GM21367 (cell line): ENCODE data around the gene TMTC2.
"Not testable (repeated sequence)": the region's sequence is repeated elsewhere in the genome, so short reads cannot be mapped to it uniquely, and the experiment has no call there.

Experiments
- ATAC-seq: cut with Tn5 transposase; IDR thresholded peaks from one replicate; pipeline ENCODE4 v1.9.1; 2021; ENCODE audit not compliant: unreplicated experiment

Gene TMTC2

GRCh38 chr12:82783435-82783834, 96.7 kb downstream of the TMTC2 start:
- ATAC-seq, result no peak

- ATAC-seq, result no peak
Observed at GRCh38 chr12:82787016-82787415, 100.3 kb downstream of the TMTC2 start.

- ATAC-seq, result no peak
Observed at GRCh38 chr12:82788594-82788993, 101.9 kb downstream of the TMTC2 start.

DNA sequence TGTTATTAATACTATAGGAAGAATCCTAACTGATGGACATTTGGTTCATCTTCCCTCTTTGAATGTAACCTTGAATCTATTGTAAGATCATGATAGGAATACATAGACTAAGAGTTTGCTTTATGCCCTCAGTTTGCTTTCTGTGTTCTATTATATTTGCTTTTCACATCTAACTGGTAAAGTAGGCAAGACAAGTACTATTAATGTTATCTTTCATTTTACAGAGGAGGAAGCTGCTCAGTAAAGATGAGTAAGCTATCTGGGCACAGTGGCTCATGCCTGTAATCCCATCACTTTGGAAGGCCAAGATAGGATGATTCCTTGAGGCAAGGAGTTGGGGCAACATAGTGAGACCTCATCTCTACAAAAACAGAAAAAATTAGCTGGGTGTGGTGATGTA, 103.0 kb downstream of the TMTC2 start:
- no peak for ATAC-seq

GRCh38 chr12:82793751-82794281, 107.1 kb downstream of the TMTC2 start:
- ATAC-seq, result no peak

GRCh38 chr12:82797480-82797879, 110.8 kb downstream of the TMTC2 start:
- no peak for ATAC-seq

DNA sequence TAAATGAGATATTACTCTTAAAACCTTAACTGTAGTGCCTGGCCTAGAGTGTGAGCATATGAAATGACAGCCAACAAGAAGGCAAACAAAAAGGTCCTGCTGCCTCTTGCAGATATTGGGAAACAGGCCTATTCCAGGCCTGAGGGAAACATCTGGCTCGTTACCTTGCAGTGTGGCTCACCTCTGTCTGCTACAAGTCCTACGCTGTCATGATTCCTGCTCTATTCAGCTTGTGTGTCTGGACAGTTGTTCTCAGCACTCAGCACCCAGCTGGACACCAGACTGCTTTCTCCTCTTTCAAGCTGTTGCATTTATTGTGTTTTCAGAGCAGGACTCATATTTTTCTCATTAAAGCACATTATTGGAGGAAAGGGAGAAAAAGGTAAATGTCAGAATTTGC, 113.5 kb downstream of the TMTC2 start:
- ATAC-seq, result no peak

- ATAC-seq, result no peak
Observed at GRCh38 chr12:82801951-82802610, 115.4 kb downstream of the TMTC2 start.

DNA sequence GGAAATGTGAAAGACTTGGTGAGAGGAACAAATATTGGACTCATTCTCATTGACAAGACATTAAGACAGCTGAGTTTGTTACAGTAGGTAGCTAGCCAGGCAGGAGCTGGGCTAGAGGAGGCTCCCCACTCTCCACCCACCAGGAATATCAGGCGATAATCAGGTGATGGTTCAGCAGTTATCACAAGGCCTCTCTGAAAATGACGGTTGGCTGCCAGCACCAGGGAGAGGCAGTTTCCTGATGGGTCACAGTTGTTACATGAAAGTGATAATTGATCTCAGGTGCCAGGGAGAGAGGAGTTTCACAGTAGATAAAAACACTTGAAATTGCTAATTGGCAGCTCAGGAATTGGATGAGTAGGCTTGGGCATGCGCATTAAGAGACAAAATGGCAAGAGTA, 116.5 kb downstream of the TMTC2 start:
- no peak for ATAC-seq

DNA sequence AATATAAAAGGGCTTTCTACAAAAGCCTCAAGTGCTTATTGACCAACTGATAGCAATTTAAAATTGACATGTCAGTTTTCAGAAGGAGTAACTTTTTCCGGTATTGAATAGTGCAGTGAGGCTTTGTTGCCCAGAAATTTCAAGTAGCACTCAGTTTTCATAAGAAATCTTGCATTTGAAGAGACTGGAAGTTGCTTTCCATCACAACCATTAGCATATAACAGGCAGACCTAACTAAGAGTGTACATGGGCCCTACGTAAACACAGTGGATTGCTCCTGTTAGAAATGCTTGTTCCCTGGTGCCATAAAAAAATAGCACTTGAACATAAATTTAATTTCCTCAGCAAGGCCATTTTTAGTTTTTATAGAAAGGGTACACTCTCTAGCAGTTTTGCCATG, 117.9 kb downstream of the TMTC2 start:
- ATAC-seq, result no peak

DNA sequence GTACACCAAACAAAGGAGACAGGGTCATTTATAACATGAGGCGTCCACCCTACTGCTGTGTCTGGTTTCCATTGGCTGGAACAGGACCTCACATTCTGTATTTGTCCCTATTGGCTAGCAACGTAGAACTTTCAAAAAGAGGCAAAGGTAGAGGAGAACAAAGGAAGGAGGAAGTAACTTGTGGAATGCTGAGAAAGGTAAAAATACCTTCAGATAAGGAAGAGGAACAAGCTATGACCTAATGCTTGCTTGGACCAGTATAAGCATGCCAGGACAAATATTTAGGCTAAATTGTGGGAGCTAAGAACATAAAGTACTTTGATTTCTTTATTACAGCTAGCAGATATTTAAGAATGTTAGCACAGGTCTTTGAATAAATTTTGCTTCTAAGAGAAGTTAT, 118.3 kb downstream of the TMTC2 start:
- ATAC-seq, result not testable (repeated sequence)

- ATAC-seq, result no peak
Observed at GRCh38 chr12:82805812-82806497, 119.2 kb downstream of the TMTC2 start.

- ATAC-seq, result no peak
Observed at GRCh38 chr12:82807132-82807737, 120.5 kb downstream of the TMTC2 start.

- no peak for ATAC-seq
Observed at GRCh38 chr12:82810568-82810967, 123.9 kb downstream of the TMTC2 start.

GRCh38 chr12:82817368-82817767, 130.7 kb downstream of the TMTC2 start:
- ATAC-seq, result no peak

- ATAC-seq, result no peak
Observed at GRCh38 chr12:82818271-82819035, 131.7 kb downstream of the TMTC2 start.

DNA sequence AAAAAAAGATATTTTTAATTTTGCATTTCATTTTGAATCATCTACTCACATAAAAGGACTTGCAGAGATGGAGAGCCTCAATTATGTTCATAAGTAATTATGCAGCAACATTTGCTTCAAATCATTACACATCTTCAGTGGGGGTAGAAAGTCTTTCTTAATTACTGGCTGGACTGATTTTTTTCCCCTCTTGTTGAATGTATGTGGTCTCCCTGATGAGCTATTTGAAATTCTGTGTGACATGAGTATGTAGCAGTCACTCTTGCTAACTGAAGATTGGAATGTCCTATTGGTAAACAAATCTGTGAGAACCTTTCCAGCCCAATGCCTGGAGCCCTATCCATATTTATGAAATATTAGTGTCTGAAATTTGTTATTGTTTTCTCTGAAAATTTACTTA, 139.8 kb downstream of the TMTC2 start:
- ATAC-seq, result no peak

DNA sequence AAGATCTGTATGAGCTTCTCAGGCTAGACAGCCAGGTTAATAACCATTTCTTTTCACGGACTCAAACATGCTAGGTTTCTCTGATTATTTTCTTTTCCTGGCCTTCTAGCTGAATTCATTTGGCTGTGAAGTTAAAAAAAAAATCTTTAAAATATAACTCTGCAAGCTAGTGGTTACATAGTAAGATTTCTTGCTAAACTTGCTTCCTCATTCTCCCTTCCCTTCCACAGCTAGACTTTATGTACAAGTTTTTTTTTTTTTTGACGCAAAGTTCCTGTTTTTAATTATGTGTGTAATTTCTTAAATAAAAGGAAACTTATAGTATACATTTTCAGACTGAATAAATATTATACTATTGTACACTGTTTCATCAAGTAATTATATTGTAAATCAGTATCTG, 145.4 kb downstream of the TMTC2 start:
- ATAC-seq, result no peak

DNA sequence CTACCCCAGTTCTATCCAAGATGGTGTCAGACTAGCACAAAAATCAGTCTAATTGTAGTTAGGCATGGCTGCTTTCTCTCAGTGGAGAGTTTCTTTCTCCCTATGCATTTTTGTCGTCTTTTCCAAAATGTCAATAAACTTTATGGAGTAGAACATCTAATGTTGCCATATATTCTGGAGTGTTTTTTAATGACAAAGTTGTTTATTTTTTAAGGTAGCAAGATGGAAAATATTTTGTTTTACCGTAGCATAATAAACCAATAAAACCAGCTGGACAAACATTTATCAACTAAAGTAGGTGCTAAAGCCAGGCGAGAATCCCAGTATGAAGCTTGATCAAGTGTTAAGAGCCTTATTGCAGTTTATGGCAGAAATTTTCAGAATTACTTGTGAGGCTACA, 146.3 kb downstream of the TMTC2 start:
- no peak for ATAC-seq

GRCh38 chr12:82833481-82833880, 146.8 kb downstream of the TMTC2 start:
- ATAC-seq, result no peak

DNA sequence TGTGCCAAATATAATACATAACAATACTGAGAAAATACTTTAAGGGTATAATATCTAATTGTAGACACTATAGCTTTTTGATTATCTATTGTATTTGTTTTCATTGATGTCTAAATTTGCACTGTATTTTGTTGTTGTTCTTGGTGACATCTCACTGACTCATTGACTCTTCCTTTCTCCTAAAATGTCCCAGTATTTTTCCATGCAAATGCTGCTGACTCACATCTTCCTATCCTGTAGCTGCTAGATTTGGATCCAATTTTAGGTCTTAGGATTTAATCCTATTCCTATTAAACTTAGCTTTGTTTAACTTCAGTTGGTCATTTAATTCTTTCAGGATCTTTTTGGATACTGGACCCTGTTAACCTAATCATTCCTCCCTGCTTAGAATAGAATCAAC, 148.5 kb downstream of the TMTC2 start:
- no peak for ATAC-seq
